ENCODE measurements around the gene RHOT2. TPM values are rescaled to one million over a fixed set of nuclear protein-coding genes. Genes with fewer than 3 reads are reported as not detected.

RHOT2 gene
- total and polyA plus RNA-seq, 2 donors (not counting 3 experiments of a cell fraction or from before 2014, with no cell fraction given): 106 to 139 TPM

DNA sequence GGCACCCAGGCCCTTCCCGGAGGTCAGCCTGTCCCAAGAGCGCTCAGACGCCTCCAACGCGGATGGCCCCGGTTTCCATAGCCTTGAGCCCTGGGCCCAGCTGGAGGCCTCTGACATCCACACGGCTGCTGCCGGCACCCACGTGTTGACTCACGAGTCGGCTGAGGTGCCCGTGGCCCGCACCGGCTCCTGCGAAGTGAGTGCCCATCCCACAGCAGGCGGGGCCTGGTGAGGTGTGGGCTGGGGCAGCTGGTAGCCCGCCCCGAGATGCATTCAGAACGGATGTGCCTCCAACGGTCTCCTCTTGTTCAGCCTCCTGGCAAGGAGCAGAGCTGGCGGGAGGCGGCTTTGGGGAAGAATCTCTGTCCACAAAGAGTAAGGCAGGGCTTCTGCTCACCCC lies 16.1 kb upstream of the RHOT2 start:
- DNase-seq (ENCODE audit: low read depth, low spot score): no peak
- intact Hi-C loops (cut with micrococcal nuclease): no loop called here
- no peaks in the 10 kb centered on the region for H3K27me3 ChIP-seq (ENCODE audit: control insufficient read depth in 2 of 2, insufficient read depth in 2 of 2, low read length in 2 of 2)
- CTCF ChIA-PET: interaction anchor here (3.0 kb wide), 1 partner anchor 9 kb away, joined by 16 read pairs; no protein-coding TSS in a partner anchor
- no peak overlapping the region for H3K4me3 ChIP-seq (replicated peaks in 1 of 3; ENCODE audit: insufficient read depth in 1 of 3, low read depth in 1 of 3, low read length in 3 of 3)
- dilution Hi-C loops (cut with MboI; ENCODE audit: extremely low pct_ligation_motif_present, low sequenced_read_pairs): no loop called here
- no peak overlapping the region for H2AFZ ChIP-seq (ENCODE audit: low read depth, low read length)
- BruUV-seq (replicated peaks): no TSS peak
- POLR2A ChIA-PET: no interaction called here
- no peaks in the 10 kb centered on the region for H3K9me1 ChIP-seq (replicated peaks; ENCODE audit: control insufficient read depth, extremely low read depth, insufficient read depth, low read length)
- H4K20me1 ChIP-seq (replicated peaks; ENCODE audit: control insufficient read depth, extremely low read depth, insufficient read depth, low read length): no peaks in the 10 kb centered on the region
- no peak for TF ChIP-seq POLR2A (IDR thresholded peaks at IDR 0.05; ENCODE audit: low read depth, low read length)
- TF ChIP-seq, protein P1, sequence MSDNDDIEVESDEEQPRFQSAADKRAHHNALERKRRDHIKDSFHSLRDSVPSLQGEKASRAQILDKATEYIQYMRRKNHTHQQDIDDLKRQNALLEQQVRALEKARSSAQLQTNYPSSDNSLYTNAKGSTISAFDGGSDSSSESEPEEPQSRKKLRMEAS (IDR thresholded peaks at IDR 0.05; ENCODE audit: insufficient read depth, insufficient read length): no peak
- TF ChIP-seq MYC (IDR thresholded peaks at IDR 0.05; ENCODE audit: low read depth, low read length): no peak
- no peak for TF ChIP-seq EZH2 (IDR thresholded peaks at IDR 0.05; ENCODE audit: borderline replicate concordance, low read depth, low read length, severe bottlenecking)
- TF ChIP-seq POLR2AphosphoS5 (IDR thresholded peaks at IDR 0.05; ENCODE audit: insufficient read depth, low read depth, low read length): no peak
- TF ChIP-seq FOS (IDR thresholded peaks at IDR 0.05; ENCODE audit: borderline replicate concordance, insufficient read depth, low read length): no peak
- no peak for TF ChIP-seq GATA2 (IDR thresholded peaks at IDR 0.05; ENCODE audit: insufficient read depth, insufficient read length, low read depth, low read length)
- TF ChIP-seq, protein P2, sequence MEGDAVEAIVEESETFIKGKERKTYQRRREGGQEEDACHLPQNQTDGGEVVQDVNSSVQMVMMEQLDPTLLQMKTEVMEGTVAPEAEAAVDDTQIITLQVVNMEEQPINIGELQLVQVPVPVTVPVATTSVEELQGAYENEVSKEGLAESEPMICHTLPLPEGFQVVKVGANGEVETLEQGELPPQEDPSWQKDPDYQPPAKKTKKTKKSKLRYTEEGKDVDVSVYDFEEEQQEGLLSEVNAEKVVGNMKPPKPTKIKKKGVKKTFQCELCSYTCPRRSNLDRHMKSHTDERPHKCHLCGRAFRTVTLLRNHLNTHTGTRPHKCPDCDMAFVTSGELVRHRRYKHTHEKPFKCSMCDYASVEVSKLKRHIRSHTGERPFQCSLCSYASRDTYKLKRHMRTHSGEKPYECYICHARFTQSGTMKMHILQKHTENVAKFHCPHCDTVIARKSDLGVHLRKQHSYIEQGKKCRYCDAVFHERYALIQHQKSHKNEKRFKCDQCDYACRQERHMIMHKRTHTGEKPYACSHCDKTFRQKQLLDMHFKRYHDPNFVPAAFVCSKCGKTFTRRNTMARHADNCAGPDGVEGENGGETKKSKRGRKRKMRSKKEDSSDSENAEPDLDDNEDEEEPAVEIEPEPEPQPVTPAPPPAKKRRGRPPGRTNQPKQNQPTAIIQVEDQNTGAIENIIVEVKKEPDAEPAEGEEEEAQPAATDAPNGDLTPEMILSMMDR (IDR thresholded peaks at IDR 0.05; ENCODE audit: extremely low read depth in 1 of 2, insufficient read depth in 1 of 2, low read depth in 1 of 2, low read length in 2 of 2): no peak
- no peak for TF ChIP-seq JUN (IDR thresholded peaks at IDR 0.05; ENCODE audit: borderline replicate concordance, insufficient read depth, insufficient read length, low read depth)
- no peak for FAIRE-seq
- peaks cover 0 to 2% of the 10 kb centered on the region in 2 experiments for H3K36me3 ChIP-seq (ENCODE audit: control insufficient read depth in 2 of 2, extremely low read depth in 1 of 2, insufficient read depth in 2 of 2, low read length in 2 of 2)
- no peaks in the 10 kb centered on the region for H3K9me3 ChIP-seq (replicated peaks; ENCODE audit: control insufficient read depth, insufficient read depth, low read length)
- no peak overlapping the region for H3K9ac ChIP-seq (replicated peaks; ENCODE audit: extremely low read depth, insufficient read depth, low read length)
- no peaks in the 10 kb centered on the region for H3K79me2 ChIP-seq (ENCODE audit: control insufficient read depth, insufficient read depth, low read length)
- H3K4me1 ChIP-seq (ENCODE audit: control insufficient read depth, extremely low read depth, insufficient read depth, low read length): peaks cover 8% of the 10 kb centered on the region
- H3K4me2 ChIP-seq (ENCODE audit: insufficient read depth, low read length): no peak overlapping the region
- no peak overlapping the region for H3K27ac ChIP-seq (ENCODE audit: insufficient read depth, low read depth, low read length)

Measured in endothelial cell of umbilical vein (primary cell).